A673 (cell line): ENCODE measurements around the gene TNS1.

Experiments
- CTCF ChIP-seq: fragments of 300-800, 200-600 bp; sonication (generic); conservative IDR thresholded peaks from 2 replicates; pipeline ENCODE4 v1.5.1; 2017; ENCODE audit warnings: low read depth, mild to moderate bottlenecking, antibody characterized with exemption, low read length, moderate library complexity, mixed read lengths
- EZH2 ChIP-seq: fragments of 200-600 bp; sonication (generic); IDR thresholded peaks from 2 replicates; pipeline ENCODE4 v1.6.1; 2017; ENCODE audit warnings: borderline replicate concordance, low read depth, mild to moderate bottlenecking, mixed read lengths, antibody characterized with exemption, low read length; ENCODE audit not compliant: poor library complexity, severe bottlenecking

DNA sequence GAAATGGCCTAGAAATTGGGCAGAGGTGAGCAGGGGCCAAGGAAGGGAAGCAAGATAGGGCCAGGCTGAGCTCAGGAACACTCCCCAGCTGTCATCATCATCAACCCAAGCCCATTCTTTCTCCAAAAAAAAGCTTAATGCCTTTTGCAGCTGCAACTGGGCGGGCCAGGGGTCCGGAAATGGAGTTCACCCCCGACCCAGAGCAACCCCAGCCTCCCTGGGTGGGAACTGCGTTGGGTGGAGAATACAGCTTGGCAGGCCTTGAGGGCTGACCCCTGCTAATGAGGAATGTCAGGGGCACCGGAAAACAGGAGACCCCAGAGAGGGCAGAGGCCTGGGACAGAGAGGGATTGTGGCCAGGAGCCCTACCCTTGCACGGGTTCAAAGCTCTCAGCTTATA lies 64.8 kb downstream of the TNS1 start:
- TF ChIP-seq CTCF, result no peak
- TF ChIP-seq EZH2, result no peak
